Measurements from ENCODE around the gene HACL1. TPM values are rescaled to one million over a fixed set of nuclear protein-coding genes. Genes with fewer than 3 reads are reported as not detected.

Gene HACL1
- total RNA-seq, 1 experiment from 2014 or later = 1.9 TPM

- no peak for DNase-seq
- Histone ChIP-seq H3K9me3 (no peaks in the 10 kb centered on the region), H3K36me3 (no peaks in the 10 kb centered on the region), H3K4me3 (no peak within 1 kb of the TSS), H3K27me3 (no peaks in the 10 kb centered on the region)
Measured at GRCh38 chr3:15521573-15521965, 79.8 kb downstream of the HACL1 start, which contains the start of gene COLQ. COLQ (minus strand) TSS chr3:15521706; CDS start chr3:15521625, 81 bp downstream.

GRCh38 chr3:15520804-15521572 is 80.4 kb downstream of the HACL1 start:
- no peaks in the 10 kb centered on the region for H3K27me3 ChIP-seq
- no peak overlapping the region for H3K4me3 ChIP-seq
- H3K36me3 ChIP-seq = no peaks in the 10 kb centered on the region
- no peak for DNase-seq
- H3K9me3 ChIP-seq = no peaks in the 10 kb centered on the region

GRCh38 chr3:15520185-15520584 is 81.2 kb downstream of the HACL1 start:
- Histone ChIP-seq H3K27me3 (no peaks in the 10 kb centered on the region), H3K9me3 (no peaks in the 10 kb centered on the region), H3K4me3 (no peak overlapping the region), H3K36me3 (no peaks in the 10 kb centered on the region)
- DNase-seq = no peak

- no peak for DNase-seq
- Histone ChIP-seq H3K27me3 (no peaks in the 10 kb centered on the region), H3K4me3 (no peak overlapping the region), H3K9me3 (no peaks in the 10 kb centered on the region), H3K36me3 (no peaks in the 10 kb centered on the region)
Measured at GRCh38 chr3:15519096-15519495, 82.3 kb downstream of the HACL1 start.

GRCh38 chr3:15514663-15515340 is 86.6 kb downstream of the HACL1 start:
- Histone ChIP-seq H3K36me3 (no peaks in the 10 kb centered on the region), H3K27me3 (no peaks in the 10 kb centered on the region), H3K4me3 (no peak overlapping the region), H3K9me3 (no peaks in the 10 kb centered on the region)
- no peak for DNase-seq

- Histone ChIP-seq H3K9me3 (no peaks in the 10 kb centered on the region), H3K4me3 (no peak overlapping the region), H3K36me3 (no peaks in the 10 kb centered on the region), H3K27me3 (no peaks in the 10 kb centered on the region)
- DNase-seq = no peak
Measured at GRCh38 chr3:15513810-15514662, 87.3 kb downstream of the HACL1 start.

GRCh38 chr3:15513116-15513515 is 88.3 kb downstream of the HACL1 start:
- no peaks in the 10 kb centered on the region for H3K9me3 ChIP-seq
- no peaks in the 10 kb centered on the region for H3K27me3 ChIP-seq
- H3K4me3 ChIP-seq = no peak overlapping the region
- DNase-seq = no peak
- H3K36me3 ChIP-seq = no peaks in the 10 kb centered on the region

GRCh38 chr3:15512166-15512565 is 89.2 kb downstream of the HACL1 start:
- H3K36me3 ChIP-seq = no peaks in the 10 kb centered on the region
- no peaks in the 10 kb centered on the region for H3K9me3 ChIP-seq
- DNase-seq = no peak
- no peaks in the 10 kb centered on the region for H3K27me3 ChIP-seq
- H3K4me3 ChIP-seq = no peak overlapping the region

- H3K9me3 ChIP-seq = no peaks in the 10 kb centered on the region
- no peak for DNase-seq
- no peaks in the 10 kb centered on the region for H3K36me3 ChIP-seq
- no peaks in the 10 kb centered on the region for H3K27me3 ChIP-seq
- no peak overlapping the region for H3K4me3 ChIP-seq
Measured at GRCh38 chr3:15511156-15511555, 90.2 kb downstream of the HACL1 start.

Other genes with a start within 250 kb of the HACL1 start
- 13.7 and 20.7 TPM in 2 replicates for gene METTL6, start 174.0 kb downstream of the HACL1 start, total RNA-seq (2014; rRNA removed; shearing (Covaris generic); ENCODE audit: low replicate concordance)
- 5.6 and 9.9 TPM in 2 replicates for gene EAF1, start 174.0 kb downstream of the HACL1 start, total RNA-seq (2014; rRNA removed; shearing (Covaris generic); ENCODE audit: low replicate concordance)
- gene COLQ, start 79.9 kb downstream of the HACL1 start, total RNA-seq (2014; rRNA removed; shearing (Covaris generic); ENCODE audit: low replicate concordance) = not detected in 2 replicates
- gene BTD, start 176 bp upstream of the HACL1 start, total RNA-seq (2014; rRNA removed; shearing (Covaris generic); ENCODE audit: low replicate concordance) = 6.8 and 11.9 TPM in 2 replicates
- gene ANKRD28, start 196.4 kb upstream of the HACL1 start, total RNA-seq (2014; rRNA removed; shearing (Covaris generic); ENCODE audit: low replicate concordance) = 25.1 and 31.1 TPM in 2 replicates

All from MG63 (cell line).